HG03342 (cell line): ENCODE results near the gene EPDR1.
"Not testable (repeated sequence)": the region's sequence is repeated elsewhere in the genome, so short reads cannot be mapped to it uniquely, and the experiment has no call there.

ENCODE experiments used
- ATAC-seq: cut with Tn5 transposase; IDR thresholded peaks from one replicate; pipeline ENCODE4 v1.9.1; 2021; ENCODE audit warnings: mild to moderate bottlenecking, moderate library complexity; ENCODE audit not compliant: unreplicated experiment

EPDR1 gene

GRCh38 chr7:37927773-37928444 lies 7.5 kb downstream of the EPDR1 start:
- no peak for ATAC-seq

DNA sequence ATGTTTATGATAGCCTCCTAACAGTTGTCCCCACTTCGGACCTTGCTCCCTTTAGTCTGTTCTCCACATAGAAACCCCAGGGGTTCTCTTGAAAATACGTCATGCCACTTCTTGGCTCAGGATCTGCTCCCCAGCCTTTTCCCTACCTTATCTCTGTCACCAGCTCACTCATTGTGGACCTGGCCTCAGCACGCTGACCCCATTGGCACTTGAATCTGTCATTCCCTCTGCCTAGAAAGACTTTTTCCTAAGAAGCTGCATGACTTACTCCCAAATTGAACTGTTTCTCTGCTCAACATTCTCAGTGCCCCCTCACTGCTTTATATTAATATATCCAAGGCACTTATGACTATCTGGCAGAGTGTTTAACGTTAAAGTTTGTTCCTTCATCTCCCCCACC lies 8.4 kb downstream of the EPDR1 start:
- ATAC-seq: no peak

DNA sequence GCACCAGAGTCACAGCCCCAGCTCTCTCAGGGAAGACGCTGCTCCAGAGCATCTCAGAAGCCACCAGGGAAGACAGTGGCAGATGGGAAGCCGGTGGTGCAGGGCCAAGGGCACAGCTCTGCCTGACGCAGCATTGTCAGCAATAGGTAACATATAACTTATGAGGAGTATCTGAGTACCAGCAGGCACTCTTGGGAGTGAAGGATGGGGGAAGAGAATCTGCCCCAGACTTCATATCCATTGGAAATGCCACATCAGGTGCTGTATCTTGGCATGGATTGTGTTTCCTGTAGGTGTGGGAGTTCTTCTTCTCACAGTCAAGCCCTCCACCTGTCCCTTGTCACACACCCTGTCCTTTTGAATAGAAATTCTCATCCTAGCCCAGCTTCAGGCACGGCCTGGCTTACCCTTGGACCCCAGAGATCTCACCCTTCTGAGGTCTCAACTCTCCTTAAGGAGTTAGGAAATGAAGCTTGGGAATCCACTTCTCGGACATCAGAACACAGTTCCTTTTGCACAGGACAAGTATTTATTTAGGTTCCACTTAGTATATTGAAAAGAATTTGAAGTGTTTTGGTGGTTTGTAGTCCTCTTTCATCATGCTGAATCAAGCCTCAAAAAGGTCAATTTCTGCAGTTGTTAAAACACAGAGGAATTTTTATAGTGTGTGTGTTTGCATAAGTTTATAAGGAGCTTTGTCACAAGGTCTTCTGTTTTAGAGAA lies 9.9 kb downstream of the EPDR1 start:
- no peak for ATAC-seq

GRCh38 chr7:37932543-37932942 lies 12.1 kb downstream of the EPDR1 start:
- no peak for ATAC-seq

DNA sequence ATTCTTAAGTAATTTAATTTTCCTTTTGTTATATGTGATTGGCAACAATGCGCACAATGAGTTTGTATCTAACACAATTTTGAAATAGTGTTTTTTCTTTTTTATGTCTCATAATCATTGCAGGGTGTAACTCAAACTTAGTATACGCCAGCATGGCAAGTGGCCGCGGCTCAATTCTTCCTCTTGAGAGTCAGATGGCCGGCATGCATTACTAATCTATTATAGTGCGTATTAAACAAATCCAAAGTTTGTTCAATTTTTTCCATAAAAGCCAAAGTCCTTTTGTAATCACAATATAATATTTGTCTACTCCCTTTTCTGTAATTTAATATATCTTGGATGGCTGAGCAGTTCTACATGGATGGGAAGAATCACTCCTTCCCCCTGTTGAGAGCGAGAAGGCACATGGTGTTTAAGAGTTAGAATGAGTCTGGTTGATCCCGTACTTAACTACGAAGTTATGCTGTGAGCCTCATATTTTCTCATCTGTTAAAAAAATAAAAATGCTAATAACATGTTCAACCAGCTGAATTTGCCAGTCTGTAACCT lies 12.7 kb downstream of the EPDR1 start:
- ATAC-seq: no peak

DNA sequence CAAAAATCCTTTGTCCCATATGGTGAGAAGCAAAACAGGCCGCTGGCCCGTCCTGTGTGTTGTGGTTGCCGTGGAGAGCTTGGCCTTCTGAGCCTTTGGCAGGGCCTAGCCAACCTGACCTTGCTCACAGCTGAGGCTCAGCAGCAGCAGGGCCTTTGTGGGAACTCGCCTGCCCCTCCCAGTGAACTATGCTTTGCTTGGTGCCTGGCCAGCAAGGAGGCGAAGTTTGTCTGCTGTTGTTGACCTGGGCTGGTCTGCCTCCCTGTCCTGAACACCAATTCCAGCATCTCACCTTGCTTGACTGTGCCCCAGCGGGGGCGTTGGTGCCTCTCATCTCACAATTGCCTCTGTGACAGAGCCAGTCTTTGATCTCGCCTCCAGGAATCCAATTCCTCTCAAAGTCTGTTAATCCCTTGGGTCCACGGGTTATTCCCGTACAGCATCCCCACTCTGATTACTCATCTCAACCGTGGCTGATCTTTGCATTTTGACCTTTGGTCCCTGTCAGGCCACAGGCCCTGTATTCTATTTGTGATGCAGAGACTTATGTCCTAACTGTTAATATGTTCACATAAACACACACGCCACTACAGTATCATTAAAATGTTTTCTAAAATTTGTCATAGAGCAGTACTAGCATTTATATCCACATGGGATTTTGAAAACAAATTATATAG lies 22.6 kb downstream of the EPDR1 start:
- ATAC-seq: peak; percentile 41

DNA sequence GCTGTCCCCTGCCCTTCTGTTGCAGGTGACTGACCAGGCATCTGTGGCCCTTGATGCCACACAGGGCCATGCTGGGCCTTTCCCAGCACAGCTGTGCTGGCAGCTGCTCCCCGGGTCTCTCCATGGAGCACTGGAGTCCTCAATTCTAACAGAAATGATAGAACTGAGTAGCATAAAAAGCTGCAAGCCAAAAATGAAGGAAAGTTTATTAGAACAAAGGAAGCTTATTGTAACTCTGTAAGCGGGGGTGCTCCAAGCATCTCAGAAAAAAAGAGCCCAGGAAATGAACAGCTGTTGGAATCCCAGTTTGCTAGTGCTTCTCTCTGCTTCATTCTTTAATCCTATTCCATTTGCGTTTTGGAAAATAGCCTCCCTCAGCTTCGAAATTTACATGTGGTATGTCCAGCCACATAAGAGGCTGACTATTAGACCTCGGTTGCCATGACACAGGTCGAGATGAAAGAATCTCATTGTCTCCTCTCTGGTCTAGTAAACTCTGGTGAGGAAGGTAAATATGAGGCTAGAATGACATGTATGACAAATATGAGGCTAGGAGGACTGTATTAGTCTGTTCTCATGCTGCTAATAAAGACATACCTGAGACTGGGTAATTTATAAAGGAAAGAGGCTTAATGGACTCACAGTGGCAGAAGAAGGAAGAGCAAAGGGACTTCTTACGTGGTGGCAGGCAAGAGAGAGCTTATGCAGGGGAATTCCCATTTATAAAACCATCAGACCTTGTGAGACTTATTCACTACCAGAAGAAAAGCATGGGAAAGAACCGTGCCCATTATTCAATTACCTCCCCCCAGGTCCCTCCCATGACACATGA lies 23.7 kb downstream of the EPDR1 start:
- ATAC-seq: peak; percentile 74

GRCh38 chr7:37944737-37945054 lies 24.3 kb downstream of the EPDR1 start:
- ATAC-seq: no peak

- no peak for ATAC-seq
Measured at GRCh38 chr7:37945336-37945735, 24.9 kb downstream of the EPDR1 start.

GRCh38 chr7:37947138-37947940 lies 26.9 kb downstream of the EPDR1 start:
- no peak for ATAC-seq

DNA sequence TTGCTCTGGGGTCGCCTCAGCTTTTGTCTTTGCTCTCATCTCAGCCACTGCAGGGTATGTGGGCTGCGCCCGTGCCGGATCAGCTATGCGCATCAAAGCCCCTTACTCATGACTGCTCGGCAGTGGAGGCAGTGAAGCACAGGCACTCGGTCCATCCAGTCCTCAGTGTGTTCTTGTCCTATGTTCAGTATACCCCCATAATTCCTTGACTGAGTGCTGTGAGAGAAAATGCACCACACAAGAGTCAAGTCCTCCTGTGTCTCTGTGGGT lies 27.4 kb downstream of the EPDR1 start:
- ATAC-seq: no peak

DNA sequence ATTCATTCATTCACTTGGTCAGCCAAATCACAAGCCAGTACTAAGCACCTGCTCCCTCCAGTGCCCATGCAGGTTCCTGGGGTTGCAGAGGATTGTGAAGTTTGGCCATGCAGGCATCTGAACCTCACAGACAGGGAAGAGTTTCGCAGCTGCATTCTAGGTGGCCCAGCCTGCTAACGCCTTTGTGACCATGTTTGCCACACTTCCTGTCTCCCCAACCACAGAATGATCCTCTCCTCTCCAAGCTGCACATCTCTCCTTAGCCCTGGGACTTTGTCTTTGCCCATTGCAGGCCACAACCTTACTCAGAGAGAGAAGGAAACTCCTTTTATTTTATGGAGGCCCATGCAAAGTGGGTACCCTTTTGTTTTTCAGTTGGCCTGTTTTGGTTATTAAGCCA lies 31.8 kb downstream of the EPDR1 start:
- no peak for ATAC-seq

GRCh38 chr7:37954217-37954616 lies 33.8 kb downstream of the EPDR1 start:
- not testable (repeated sequence) for ATAC-seq

DNA sequence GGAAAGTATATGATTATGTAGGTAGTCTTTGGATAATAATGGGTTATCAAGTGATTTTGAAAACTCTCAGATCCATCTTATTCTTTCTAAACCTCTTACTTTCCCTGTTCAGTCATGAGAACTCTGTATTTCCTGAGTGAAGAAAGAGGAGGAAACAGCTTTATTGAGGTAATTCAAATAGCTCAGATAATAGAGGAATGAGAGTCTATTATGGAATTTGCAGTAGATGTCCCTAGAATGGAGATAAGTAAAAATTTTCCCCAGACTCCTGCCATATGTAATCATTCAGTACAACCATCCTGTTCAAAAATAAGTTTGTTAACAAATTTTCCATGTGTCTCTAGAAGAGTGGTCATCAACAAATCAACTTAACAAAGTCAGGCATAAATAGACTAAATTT lies 36.4 kb downstream of the EPDR1 start:
- no peak for ATAC-seq

DNA sequence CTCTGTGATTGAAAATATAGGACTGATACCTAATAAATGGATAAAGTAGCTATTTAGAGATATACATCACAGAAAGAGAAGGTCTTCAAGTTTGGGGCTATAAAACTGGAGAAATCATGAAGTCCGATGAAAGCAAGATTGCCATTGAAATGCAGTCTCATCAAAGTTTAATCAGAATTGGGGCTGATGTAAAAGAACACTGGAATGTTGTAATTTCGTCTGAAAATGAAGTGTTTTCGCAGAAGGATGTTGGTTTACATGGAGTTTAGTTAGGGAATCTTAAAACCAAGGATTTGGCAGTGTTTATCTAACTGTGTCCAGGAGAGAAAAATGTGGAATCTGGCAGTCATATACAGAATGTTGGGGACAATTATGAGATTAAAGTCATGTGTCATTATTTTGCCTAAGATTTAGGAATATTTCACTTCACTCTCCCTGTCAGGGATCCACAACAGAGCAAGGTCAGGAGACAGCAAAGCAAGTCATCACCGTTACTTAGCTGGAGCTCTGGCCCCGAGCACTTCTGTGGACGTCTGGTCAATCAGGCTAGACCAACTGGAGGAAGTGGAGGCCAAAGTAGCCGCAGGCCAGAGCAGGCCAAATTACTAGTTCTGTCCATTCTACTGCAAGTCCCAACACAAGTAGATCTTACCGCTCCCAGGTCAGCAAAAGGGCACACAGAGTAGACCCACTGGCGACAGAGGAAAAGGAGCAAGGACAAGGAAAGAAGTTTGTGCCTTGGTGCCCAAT lies 37.0 kb downstream of the EPDR1 start:
- ATAC-seq: no peak

DNA sequence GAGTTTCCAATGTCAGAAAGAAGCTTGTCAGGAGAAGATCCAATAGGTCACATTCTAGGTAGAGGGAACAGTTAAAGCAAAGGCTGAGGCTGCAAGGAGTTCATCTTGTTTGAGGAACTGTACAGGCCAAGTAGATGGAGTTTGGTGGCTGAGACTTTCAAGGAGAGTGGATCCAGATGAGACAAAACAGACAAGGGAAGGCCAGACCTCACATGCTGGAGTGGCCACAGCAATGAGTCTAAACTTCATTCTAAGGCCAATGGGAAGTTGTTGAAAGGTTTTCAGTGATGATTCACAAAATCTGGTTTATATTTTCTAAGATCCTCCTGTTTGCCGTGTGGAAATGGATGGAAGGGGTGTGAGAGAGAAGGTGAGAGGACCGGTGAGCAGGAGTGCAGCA lies 40.0 kb downstream of the EPDR1 start:
- no peak for ATAC-seq

- ATAC-seq: no peak
Measured at GRCh38 chr7:37961251-37961650, 40.8 kb downstream of the EPDR1 start.

GRCh38 chr7:37964196-37964595 lies 43.8 kb downstream of the EPDR1 start:
- ATAC-seq: no peak

GRCh38 chr7:37970211-37970610 lies 49.8 kb downstream of the EPDR1 start:
- no peak for ATAC-seq

GRCh38 chr7:37971491-37971890 lies 51.1 kb downstream of the EPDR1 start:
- ATAC-seq: no peak
